ENCODE data around the gene CACNA2D3.

The CACNA2D3 gene

GRCh38 chr3:54831112-54831511, 708.8 kb downstream of the CACNA2D3 start:
- Mint-ChIP-seq H3K4me1 (ENCODE audit: low read depth) (no peaks in the 10 kb centered on the region), H3K4me3 (no peak overlapping the region), H3K36me3 (ENCODE audit: low read depth) (no peaks in the 10 kb centered on the region), H3K9me3 (no peaks in the 10 kb centered on the region), H3K27me3 (peaks cover 2% of the 10 kb centered on the region), H3K27ac (no peak overlapping the region)
- intact Hi-C loops (cut with micrococcal nuclease), result loop anchor here (10.0 kb wide), 1 partner anchor 1614 kb away; no protein-coding TSS in a partner anchor

GRCh38 chr3:54832876-54833275, 710.5 kb downstream of the CACNA2D3 start:
- H3K36me3 Mint-ChIP-seq (ENCODE audit: low read depth), result no peaks in the 10 kb centered on the region
- no peaks in the 10 kb centered on the region for H3K9me3 Mint-ChIP-seq
- no peak overlapping the region for H3K4me3 Mint-ChIP-seq
- no peaks in the 10 kb centered on the region for H3K27me3 Mint-ChIP-seq
- no peaks in the 10 kb centered on the region for H3K4me1 Mint-ChIP-seq (ENCODE audit: low read depth)
- intact Hi-C loops (cut with micrococcal nuclease), result loop anchor here (10.0 kb wide), 1 partner anchor 1612 kb away; no protein-coding TSS in a partner anchor
- no peak overlapping the region for H3K27ac Mint-ChIP-seq

- no peaks in the 10 kb centered on the region for H3K36me3 Mint-ChIP-seq (ENCODE audit: low read depth)
- H3K9me3 Mint-ChIP-seq, result no peaks in the 10 kb centered on the region
- no peaks in the 10 kb centered on the region for H3K27me3 Mint-ChIP-seq
- H3K27ac Mint-ChIP-seq, result no peak overlapping the region
- H3K4me3 Mint-ChIP-seq, result no peak overlapping the region
- intact Hi-C loops (cut with micrococcal nuclease), result loop anchor here (10.0 kb wide), 1 partner anchor 1609 kb away; no protein-coding TSS in a partner anchor
- H3K4me1 Mint-ChIP-seq (ENCODE audit: low read depth), result no peaks in the 10 kb centered on the region
These were observed 713.3 kb downstream of the CACNA2D3 start for GRCh38 chr3:54835701-54836100.

GRCh38 chr3:54836871-54837270, 714.5 kb downstream of the CACNA2D3 start:
- H3K4me1 Mint-ChIP-seq (ENCODE audit: low read depth), result no peaks in the 10 kb centered on the region
- H3K4me3 Mint-ChIP-seq, result no peak overlapping the region
- no peaks in the 10 kb centered on the region for H3K9me3 Mint-ChIP-seq
- intact Hi-C loops (cut with micrococcal nuclease), result loop anchor here (10.0 kb wide), 1 partner anchor 1608 kb away; no protein-coding TSS in a partner anchor
- H3K27me3 Mint-ChIP-seq, result no peaks in the 10 kb centered on the region
- no peak overlapping the region for H3K27ac Mint-ChIP-seq
- H3K36me3 Mint-ChIP-seq (ENCODE audit: low read depth), result no peaks in the 10 kb centered on the region

GRCh38 chr3:54837964-54838363, 715.6 kb downstream of the CACNA2D3 start:
- no peaks in the 10 kb centered on the region for H3K4me1 Mint-ChIP-seq (ENCODE audit: low read depth)
- H3K27me3 Mint-ChIP-seq, result no peaks in the 10 kb centered on the region
- H3K4me3 Mint-ChIP-seq, result no peak overlapping the region
- no peaks in the 10 kb centered on the region for H3K9me3 Mint-ChIP-seq
- intact Hi-C loops (cut with micrococcal nuclease), result loop anchor here (10.0 kb wide), 1 partner anchor 1607 kb away; no protein-coding TSS in a partner anchor
- H3K27ac Mint-ChIP-seq, result no peak overlapping the region
- H3K36me3 Mint-ChIP-seq (ENCODE audit: low read depth), result no peaks in the 10 kb centered on the region

- intact Hi-C loops (cut with micrococcal nuclease), result no loop called here
- Mint-ChIP-seq H3K36me3 (ENCODE audit: low read depth) (no peaks in the 10 kb centered on the region), H3K4me3 (no peak overlapping the region), H3K9me3 (no peaks in the 10 kb centered on the region), H3K27ac (no peak overlapping the region), H3K27me3 (peaks cover 3% of the 10 kb centered on the region), H3K4me1 (ENCODE audit: low read depth) (no peaks in the 10 kb centered on the region)
These were observed 719.1 kb downstream of the CACNA2D3 start for GRCh38 chr3:54841471-54841870.

GRCh38 chr3:54843352-54843751, 721.0 kb downstream of the CACNA2D3 start:
- no peaks in the 10 kb centered on the region for H3K36me3 Mint-ChIP-seq (ENCODE audit: low read depth)
- H3K4me3 Mint-ChIP-seq, result no peak overlapping the region
- no peaks in the 10 kb centered on the region for H3K4me1 Mint-ChIP-seq (ENCODE audit: low read depth)
- H3K27me3 Mint-ChIP-seq, result peaks cover 3% of the 10 kb centered on the region
- intact Hi-C loops (cut with micrococcal nuclease), result no loop called here
- no peaks in the 10 kb centered on the region for H3K9me3 Mint-ChIP-seq
- H3K27ac Mint-ChIP-seq, result no peak overlapping the region

- no peaks in the 10 kb centered on the region for H3K9me3 Mint-ChIP-seq
- H3K4me1 Mint-ChIP-seq (ENCODE audit: low read depth), result no peaks in the 10 kb centered on the region
- no peak overlapping the region for H3K27ac Mint-ChIP-seq
- H3K36me3 Mint-ChIP-seq (ENCODE audit: low read depth), result no peaks in the 10 kb centered on the region
- H3K27me3 Mint-ChIP-seq, result peaks cover 3% of the 10 kb centered on the region
- intact Hi-C loops (cut with micrococcal nuclease), result no loop called here
- no peak overlapping the region for H3K4me3 Mint-ChIP-seq
These were observed 721.9 kb downstream of the CACNA2D3 start for GRCh38 chr3:54844211-54844610.

- intact Hi-C loops (cut with micrococcal nuclease), result no loop called here
- no peaks in the 10 kb centered on the region for H3K36me3 Mint-ChIP-seq (ENCODE audit: low read depth)
- H3K9me3 Mint-ChIP-seq, result no peaks in the 10 kb centered on the region
- peaks cover 4% of the 10 kb centered on the region for H3K27me3 Mint-ChIP-seq
- H3K27ac Mint-ChIP-seq, result no peak overlapping the region
- H3K4me3 Mint-ChIP-seq, result no peak overlapping the region
- H3K4me1 Mint-ChIP-seq (ENCODE audit: low read depth), result no peaks in the 10 kb centered on the region
These were observed 722.7 kb downstream of the CACNA2D3 start for GRCh38 chr3:54845011-54845410.

GRCh38 chr3:54845551-54845950, 723.2 kb downstream of the CACNA2D3 start:
- Mint-ChIP-seq H3K4me1 (ENCODE audit: low read depth) (no peaks in the 10 kb centered on the region), H3K27me3 (peaks cover 5% of the 10 kb centered on the region), H3K36me3 (ENCODE audit: low read depth) (no peaks in the 10 kb centered on the region), H3K27ac (no peak overlapping the region), H3K9me3 (no peaks in the 10 kb centered on the region), H3K4me3 (no peak overlapping the region)
- intact Hi-C loops (cut with micrococcal nuclease), result no loop called here

- Mint-ChIP-seq H3K4me3 (no peak overlapping the region), H3K27ac (no peak overlapping the region), H3K27me3 (peaks cover 5% of the 10 kb centered on the region), H3K9me3 (no peaks in the 10 kb centered on the region), H3K36me3 (ENCODE audit: low read depth) (no peaks in the 10 kb centered on the region), H3K4me1 (ENCODE audit: low read depth) (no peaks in the 10 kb centered on the region)
- intact Hi-C loops (cut with micrococcal nuclease), result no loop called here
These were observed 723.8 kb downstream of the CACNA2D3 start for GRCh38 chr3:54846119-54846518.

GRCh38 chr3:54847361-54847760, 725.0 kb downstream of the CACNA2D3 start:
- Mint-ChIP-seq H3K9me3 (no peaks in the 10 kb centered on the region), H3K27ac (no peak overlapping the region), H3K4me3 (no peak overlapping the region), H3K27me3 (peaks cover 5% of the 10 kb centered on the region), H3K4me1 (ENCODE audit: low read depth) (no peaks in the 10 kb centered on the region), H3K36me3 (ENCODE audit: low read depth) (no peaks in the 10 kb centered on the region)
- intact Hi-C loops (cut with micrococcal nuclease), result no loop called here

- no peaks in the 10 kb centered on the region for H3K9me3 Mint-ChIP-seq
- H3K4me3 Mint-ChIP-seq, result no peak overlapping the region
- H3K27me3 Mint-ChIP-seq, result peaks cover 2% of the 10 kb centered on the region
- H3K27ac Mint-ChIP-seq, result no peak overlapping the region
- no peaks in the 10 kb centered on the region for H3K36me3 Mint-ChIP-seq (ENCODE audit: low read depth)
- no peaks in the 10 kb centered on the region for H3K4me1 Mint-ChIP-seq (ENCODE audit: low read depth)
- intact Hi-C loops (cut with micrococcal nuclease), result no loop called here
These were observed 727.0 kb downstream of the CACNA2D3 start for GRCh38 chr3:54849360-54849759.

GRCh38 chr3:54850484-54851018, 728.2 kb downstream of the CACNA2D3 start:
- Mint-ChIP-seq H3K9me3 (no peaks in the 10 kb centered on the region), H3K4me1 (ENCODE audit: low read depth) (no peaks in the 10 kb centered on the region), H3K27me3 (peaks cover 2% of the 10 kb centered on the region), H3K4me3 (no peak overlapping the region), H3K36me3 (ENCODE audit: low read depth) (no peaks in the 10 kb centered on the region), H3K27ac (no peak overlapping the region)
- intact Hi-C loops (cut with micrococcal nuclease), result loop anchor here (10.0 kb wide), 1 partner anchor 874 kb away; no protein-coding TSS in a partner anchor

Data from dendritic cell treated with granulocyte-macrophage colony-stimulating factor and Interleukin-4, amounts not matched to agents 40 ng/mL and 50 ng/mL, for 4 days (primary cell).